Endodermal cell (in vitro differentiated cells): ENCODE results near the gene NAGS. TPM values are rescaled to one million over a fixed set of nuclear protein-coding genes. Genes with fewer than 3 reads are reported as not detected.

Source experiments
- DNase-seq: peaks from one replicate; pipeline ENCODE4 v3.0.0-alpha.2; 2017
- H3K27ac ChIP-seq: 2 replicates; pipeline ENCODE4 v1.5.1; 2013; ENCODE audit warnings: mild to moderate bottlenecking, low read depth, low read length, moderate library complexity
- H3K27me3 ChIP-seq: 2 replicates; pipeline ENCODE4 v1.6.1; 2013; ENCODE audit warnings: mild to moderate bottlenecking, low read length, moderate library complexity; ENCODE audit not compliant: insufficient read depth, control insufficient read depth, poor library complexity, severe bottlenecking
- H3K36me3 ChIP-seq: 2 replicates; pipeline ENCODE4 v1.7.0; 2013; ENCODE audit warnings: mild to moderate bottlenecking, low read length, moderate library complexity; ENCODE audit not compliant: control insufficient read depth, insufficient read depth
- H3K4me1 ChIP-seq: one replicate; pipeline ENCODE4 v1.7.0; 2013; ENCODE audit warnings: low read length; ENCODE audit not compliant: control insufficient read depth, insufficient read depth
- H3K4me3 ChIP-seq: 2 replicates; pipeline ENCODE4 v1.5.1; 2013; ENCODE audit warnings: mild to moderate bottlenecking, low read length, moderate library complexity
- H3K9ac ChIP-seq: 2 replicates; pipeline ENCODE4 v1.6.1; 2013; ENCODE audit warnings: mild to moderate bottlenecking, low read length, moderate library complexity; ENCODE audit not compliant: poor library complexity, severe bottlenecking; ENCODE audit errors: extremely low read depth
- H3K9me3 ChIP-seq: 2 replicates; pipeline ENCODE4 v1.6.1; 2013; ENCODE audit warnings: mild to moderate bottlenecking, low read length, moderate library complexity; ENCODE audit not compliant: control insufficient read depth
- H3K27ac Mint-ChIP-seq: 2 replicates; pipeline ENCODE4 v1.8.0; 2020; ENCODE audit warnings: mixed read lengths
- H3K27me3 Mint-ChIP-seq: 2 replicates; pipeline ENCODE4 v1.8.0; 2021; ENCODE audit warnings: mild to moderate bottlenecking, mixed read lengths; ENCODE audit not compliant: insufficient read depth
- H3K36me3 Mint-ChIP-seq: 2 replicates; pipeline ENCODE4 v1.8.0; 2020; ENCODE audit warnings: low read depth, mixed read lengths
- H3K4me1 Mint-ChIP-seq: 2 replicates; pipeline ENCODE4 v1.8.0; 2020; ENCODE audit warnings: mixed read lengths
- H3K4me3 Mint-ChIP-seq: 2 replicates; pipeline ENCODE4 v1.8.0; 2020; ENCODE audit warnings: mild to moderate bottlenecking, moderate library complexity, mixed read lengths
- H3K9me3 Mint-ChIP-seq: 2 replicates; pipeline ENCODE4 v1.8.0; 2020; ENCODE audit warnings: mild to moderate bottlenecking, mixed read lengths
- WGBS, 2 experiments: methylation state at CpG; one replicate each; pipeline versions ENCODE4 v1.1.5 to v1.1.7; 2013; ENCODE audit warnings: missing lambda C conversion rate in 2 of 2, mixed read lengths in 1 of 2; ENCODE audit not compliant: insufficient coverage in 1 of 2, insufficient read length in 1 of 2; 5-methylcytosine and 5-hydroxymethylcytosine counted together
- total RNA-seq, 2 donors: library from RNA; stranded (reverse); fragmentation: NEBNext Ultra II Directional in 1 of 2; extraction: Animal tissue kit (Norgen Biotek cat#: 25700) in 1 of 2; gene quantifications; 2 replicates in 1 of 2; 3 replicates in 1 of 2; pipeline ENCODE4 v1.2.1, GENCODE V29; 2021
- TF ChIP-seq, protein P1 (sequence below): fragments of 200-600 bp; sonication (generic); conservative IDR thresholded peaks from 2 replicates; pipeline ENCODE4 v1.5.0; 2021; ENCODE audit warnings: antibody characterized with exemption, mild to moderate bottlenecking

The NAGS gene
- total RNA-seq, 2 donors from 2014 or later: 1.4 to 2.1 TPM

DNA sequence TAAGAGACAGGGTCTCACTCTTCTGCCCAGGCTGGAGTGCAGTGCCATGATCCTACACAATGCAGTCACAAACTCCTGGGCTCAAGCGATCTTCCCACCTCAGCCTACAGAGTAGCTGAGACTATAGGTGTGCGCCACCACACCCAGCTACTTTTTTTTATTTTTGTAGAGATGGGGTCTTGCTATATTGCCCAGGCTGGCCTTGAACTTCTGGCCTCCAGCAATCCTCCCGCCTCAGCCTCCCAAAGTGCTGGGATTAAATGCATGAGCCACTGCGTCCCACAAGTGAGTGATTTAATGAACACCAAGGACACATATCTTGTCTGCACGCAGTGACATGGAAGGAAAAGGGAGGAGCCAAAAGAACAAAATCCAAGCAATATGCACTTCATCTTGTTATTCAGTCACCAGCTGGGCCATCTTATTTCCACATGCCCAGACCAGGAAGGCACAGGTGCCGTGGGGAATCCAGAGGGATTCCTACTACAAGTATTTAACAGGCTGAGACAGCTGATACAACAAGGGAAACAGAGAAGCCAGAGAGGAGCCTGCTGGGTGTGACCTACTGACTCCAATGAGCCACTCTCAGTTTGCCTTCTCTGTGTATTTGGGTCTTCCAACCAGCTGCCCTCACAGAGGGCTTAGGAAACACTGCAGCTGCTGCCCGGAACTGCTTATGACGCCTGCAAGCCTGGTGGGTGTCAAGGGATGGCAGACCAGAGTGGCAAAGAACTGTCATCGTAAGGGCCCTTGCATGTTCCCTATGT is 45.1 kb downstream of the NAGS start:
- Histone ChIP-seq H3K27ac (no peak overlapping the region), H3K36me3 (peaks cover 76% of the 10 kb centered on the region), H3K4me1 (no peaks in the 10 kb centered on the region), H3K27me3 (no peaks in the 10 kb centered on the region), H3K4me3 (no peak overlapping the region), H3K9ac (no peak overlapping the region), H3K9me3 (no peaks in the 10 kb centered on the region)
- no peak overlapping the region for H3K4me3 Mint-ChIP-seq
- no peak for DNase-seq
- TF ChIP-seq, protein P1, sequence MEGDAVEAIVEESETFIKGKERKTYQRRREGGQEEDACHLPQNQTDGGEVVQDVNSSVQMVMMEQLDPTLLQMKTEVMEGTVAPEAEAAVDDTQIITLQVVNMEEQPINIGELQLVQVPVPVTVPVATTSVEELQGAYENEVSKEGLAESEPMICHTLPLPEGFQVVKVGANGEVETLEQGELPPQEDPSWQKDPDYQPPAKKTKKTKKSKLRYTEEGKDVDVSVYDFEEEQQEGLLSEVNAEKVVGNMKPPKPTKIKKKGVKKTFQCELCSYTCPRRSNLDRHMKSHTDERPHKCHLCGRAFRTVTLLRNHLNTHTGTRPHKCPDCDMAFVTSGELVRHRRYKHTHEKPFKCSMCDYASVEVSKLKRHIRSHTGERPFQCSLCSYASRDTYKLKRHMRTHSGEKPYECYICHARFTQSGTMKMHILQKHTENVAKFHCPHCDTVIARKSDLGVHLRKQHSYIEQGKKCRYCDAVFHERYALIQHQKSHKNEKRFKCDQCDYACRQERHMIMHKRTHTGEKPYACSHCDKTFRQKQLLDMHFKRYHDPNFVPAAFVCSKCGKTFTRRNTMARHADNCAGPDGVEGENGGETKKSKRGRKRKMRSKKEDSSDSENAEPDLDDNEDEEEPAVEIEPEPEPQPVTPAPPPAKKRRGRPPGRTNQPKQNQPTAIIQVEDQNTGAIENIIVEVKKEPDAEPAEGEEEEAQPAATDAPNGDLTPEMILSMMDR: no peak
- H3K36me3 Mint-ChIP-seq: peaks cover 66% of the 10 kb centered on the region
- no peaks in the 10 kb centered on the region for H3K27me3 Mint-ChIP-seq
- peaks cover 2% of the 10 kb centered on the region for H3K4me1 Mint-ChIP-seq
- 93 to 96% methylated on average over 7 to 9 of the region's 9 CpGs for WGBS, 2 experiments
- no peak overlapping the region for H3K27ac Mint-ChIP-seq
- H3K9me3 Mint-ChIP-seq: no peaks in the 10 kb centered on the region

GRCh38 chr17:44053125-44053872 is 48.9 kb downstream of the NAGS start:
- Histone ChIP-seq H3K9ac (no peak overlapping the region), H3K36me3 (peaks cover 84% of the 10 kb centered on the region), H3K27ac (no peak overlapping the region), H3K4me1 (no peaks in the 10 kb centered on the region), H3K27me3 (no peaks in the 10 kb centered on the region), H3K4me3 (no peak overlapping the region), H3K9me3 (no peaks in the 10 kb centered on the region)
- DNase-seq: no peak
- Mint-ChIP-seq H3K27me3 (no peaks in the 10 kb centered on the region), H3K36me3 (peaks cover 52% of the 10 kb centered on the region), H3K9me3 (no peaks in the 10 kb centered on the region), H3K4me3 (no peak overlapping the region), H3K4me1 (no peaks in the 10 kb centered on the region), H3K27ac (peak overlapping the region; percentile 12)
- TF ChIP-seq, protein P1: no peak
- 90 to 96% methylated on average over 2 to 3 of the region's 3 CpGs for WGBS, 2 experiments

Other genes with a start within 250 kb of the NAGS start
- gene SOST, start 245.8 kb upstream of the NAGS start, total RNA-seq: not detected
- 10 to 100 TPM; 25.4 to 31.0 TPM for gene DUSP3, start 225.6 kb upstream of the NAGS start, total RNA-seq
- not detected for gene CFAP97D1, start 224.2 kb upstream of the NAGS start, total RNA-seq
- 1 to 10 TPM; 5.8 to 6.8 TPM for gene MPP3, start 171.5 kb upstream of the NAGS start, total RNA-seq
- gene CD300LG, start 157.4 kb upstream of the NAGS start, total RNA-seq: not detected
- gene MPP2, start 97.1 kb upstream of the NAGS start, total RNA-seq: 10 to 100 TPM; 16.2 to 18.3 TPM
- gene PPY, start 62.1 kb upstream of the NAGS start, total RNA-seq: not detected
- 1 to 10 TPM; 1.3 to 1.4 TPM for gene PYY, start 50.7 kb upstream of the NAGS start, total RNA-seq
- 10 to 100 TPM; 27.2 to 27.7 TPM for gene TMEM101, start 10.3 kb downstream of the NAGS start, total RNA-seq
- gene LSM12, start 62.0 kb downstream of the NAGS start, total RNA-seq: 100 to 1,000 TPM in 1 of 2 donors, 10 to 100 TPM in 1; 97.7 to 102 TPM
- 100 to 1,000 TPM in 1 of 2 donors, 10 to 100 TPM in 1; 88.8 to 129 TPM for gene G6PC3, start 66.1 kb downstream of the NAGS start, total RNA-seq
- gene HDAC5, start 119.0 kb downstream of the NAGS start, total RNA-seq: 10 to 100 TPM; 36.9 to 64.6 TPM
- gene HROB, start 137.3 kb downstream of the NAGS start, total RNA-seq: 10 to 100 TPM; 20.9 to 23.4 TPM
- gene ASB16, start 166.1 kb downstream of the NAGS start, total RNA-seq: under 1 TPM in 1 of 2 donors, not detected in 1; 0.53 TPM
- 10 to 100 TPM; 28.8 to 33.1 TPM for gene TMUB2, start 182.3 kb downstream of the NAGS start, total RNA-seq
- gene ATXN7L3, start 195.3 kb downstream of the NAGS start, total RNA-seq: 100 to 1,000 TPM; 118 to 144 TPM
- gene UBTF, start 215.1 kb downstream of the NAGS start, total RNA-seq: 10 to 100 TPM; 62.0 to 89.9 TPM